Stimulated activated CD8-positive, alpha-beta memory T cell treated with anti-CD3 and anti-CD28 coated beads, Interleukin-4, amount 100 ng/mL, for 1 hour (primary cell): Measurements from ENCODE around the gene POU4F2.
"Not testable (repeated sequence)": the region's sequence is repeated elsewhere in the genome, so short reads cannot be mapped to it uniquely, and the experiment has no call there.

Experiments used
- DNase-seq, 2 donors: peaks; one replicate each; pipeline ENCODE4 v3.0.0-alpha.2; 2020; ENCODE audit warnings: low read depth in 2 of 2, low spot score in 1 of 2

Gene POU4F2

GRCh38 chr4:146654687-146655520, 16.2 kb downstream of the POU4F2 start:
- no peak for DNase-seq

- no peak for DNase-seq
Observed at GRCh38 chr4:146655521-146655856, 16.8 kb downstream of the POU4F2 start.

- DNase-seq, result no peak
Observed at GRCh38 chr4:146661367-146661766, 22.7 kb downstream of the POU4F2 start.

GRCh38 chr4:146663968-146664311, 25.2 kb downstream of the POU4F2 start:
- not testable (repeated sequence) for DNase-seq

- no peak for DNase-seq
Observed at GRCh38 chr4:146674829-146675570, 36.3 kb downstream of the POU4F2 start.
